ENCODE results near the gene LRRC18. TPM values are rescaled to one million over a fixed set of nuclear protein-coding genes. Genes with fewer than 3 reads are reported as not detected.

Gene LRRC18
- total RNA-seq, 1 experiment from 2014 or later, result not detected

- Histone ChIP-seq H2AK5ac (ENCODE audit: insufficient read length, low read length) (no peak overlapping the region), H2BK15ac (ENCODE audit: low read depth, low read length) (no peak overlapping the region), H4K20me1 (ENCODE audit: control insufficient read depth, insufficient read depth, insufficient read length) (no peaks in the 10 kb centered on the region), H3K23me2 (ENCODE audit: insufficient read length, low read depth, low read length, poor library complexity, severe bottlenecking) (no peaks in the 10 kb centered on the region), H3K14ac (ENCODE audit: insufficient read depth, low read length) (no peak overlapping the region), H4K5ac (ENCODE audit: insufficient read length, low read depth, low read length) (no peak overlapping the region), H3K9ac (ENCODE audit: extremely low read depth, insufficient read length, low read length) (no peak overlapping the region), H3K4me1 (ENCODE audit: insufficient read depth, low read length) (no peaks in the 10 kb centered on the region), H3K23ac (ENCODE audit: insufficient read length, low read depth, low read length) (no peak overlapping the region), H3K18ac (ENCODE audit: insufficient read length, low read depth, low read length) (no peak overlapping the region), H2BK120ac (ENCODE audit: low read depth, low read length, poor library complexity, severe bottlenecking) (no peak overlapping the region), H3K4ac (ENCODE audit: low read depth, low read length) (no peak overlapping the region), H3T11ph (ENCODE audit: low read length) (no peak overlapping the region), H2BK12ac (ENCODE audit: insufficient read length, low read depth, low read length) (no peak overlapping the region), H2BK5ac (ENCODE audit: insufficient read length, low read length) (no peak overlapping the region), H4K8ac (replicated peaks; ENCODE audit: insufficient read length, low read depth, low read length) (no peak overlapping the region), H4K91ac (ENCODE audit: insufficient read length, low read depth, low read length) (no peak overlapping the region), H3K79me1 (ENCODE audit: insufficient read depth, low read depth, low read length, poor library complexity, severe bottlenecking) (no peaks in the 10 kb centered on the region), H3K79me2 (ENCODE audit: insufficient read depth, low read length) (no peaks in the 10 kb centered on the region), H3K56ac (ENCODE audit: insufficient read length, low read depth, low read length) (no peak overlapping the region), H3K27ac (ENCODE audit: insufficient read length, low read depth, low read length) (no peak overlapping the region), H2BK20ac (ENCODE audit: low read depth, low read length, poor library complexity, severe bottlenecking) (no peak overlapping the region), H2AFZ (ENCODE audit: low read length) (no peak overlapping the region), H3K9me3 (ENCODE audit: control insufficient read depth, low read depth, low read length) (no peaks in the 10 kb centered on the region), H3K27me3 (ENCODE audit: insufficient read depth, low read length) (no peaks in the 10 kb centered on the region), H3K4me2 (ENCODE audit: insufficient read depth, insufficient read length, low read length) (no peak overlapping the region)
- Mint-ChIP-seq H3K4me3 (no peak overlapping the region), H3K27me3 (ENCODE audit: low read depth) (no peaks in the 10 kb centered on the region), H3K27ac (no peak overlapping the region), H3K4me1 (no peaks in the 10 kb centered on the region), H3K36me3 (ENCODE audit: insufficient read depth in 1 of 3, low read depth in 3 of 3) (no peaks in the 10 kb centered on the region), H3K9me3 (no peaks in the 10 kb centered on the region)
- no peak for DNase-seq
- WGBS (ENCODE audit: extremely low coverage, insufficient read length, low lambda C conversion rate), result no CpG with 5 or more reads among the region's 11 CpGs
- no peak for TF ChIP-seq CTCF (conservative IDR thresholded peaks at IDR 0.05)
Measured at GRCh38 chr10:48890888-48891850, 48.5 kb downstream of the LRRC18 start.

All from H9 (cell line).